DOHH2 (cell line): Measurements from ENCODE around the gene HMCES.

Experiments
- H3F3A ChIP-seq: fragments of 200-600 bp; sonication (generic), shearing (Covaris generic); 2 replicates; pipeline ENCODE4 v1.6.0; 2016; ENCODE audit warnings: antibody characterized with exemption, mild to moderate bottlenecking; ENCODE audit not compliant: control insufficient read depth, insufficient read depth
- H3K27ac ChIP-seq: fragments of 200-600 bp; sonication (generic); 2 replicates; pipeline ENCODE4 v1.5.1; 2014; ENCODE audit warnings: low read depth, mild to moderate bottlenecking, low read length, moderate library complexity
- H3K27me3 ChIP-seq: fragments of 200-600 bp; sonication (generic); 2 replicates; pipeline ENCODE4 v1.6.1; 2014; ENCODE audit warnings: mild to moderate bottlenecking, low read length, mixed read lengths; ENCODE audit not compliant: control insufficient read depth
- H3K36me3 ChIP-seq: fragments of 200-600 bp; sonication (generic); 2 replicates; pipeline ENCODE4 v1.6.1; 2014; ENCODE audit warnings: mild to moderate bottlenecking, low read length, moderate library complexity, mixed read lengths; ENCODE audit not compliant: control insufficient read depth
- H3K4me1 ChIP-seq: fragments of 200-600 bp; sonication (generic); 2 replicates; pipeline ENCODE4 v1.6.1; 2014; ENCODE audit warnings: mild to moderate bottlenecking, low read length, mixed read lengths; ENCODE audit not compliant: control insufficient read depth
- H3K4me2 ChIP-seq: fragments of 200-600 bp; sonication (generic); 2 replicates; pipeline ENCODE4 v1.6.0; 2014; ENCODE audit warnings: mild to moderate bottlenecking, low read length, moderate library complexity
- H3K4me3 ChIP-seq: fragments of 200-600 bp; sonication (generic); 2 replicates; pipeline ENCODE4 v1.5.1; 2014; ENCODE audit warnings: mild to moderate bottlenecking, low read length, mixed read lengths
- H3K79me2 ChIP-seq: fragments of 200-600 bp; sonication (generic); 2 replicates; pipeline ENCODE4 v1.6.1; 2014; ENCODE audit warnings: mild to moderate bottlenecking, low read length, mixed read lengths; ENCODE audit not compliant: control insufficient read depth
- H3K9me2 ChIP-seq: fragments of 200-600 bp; sonication (generic); replicated peaks from 2 replicates; pipeline ENCODE4 v1.6.1; 2014; ENCODE audit warnings: mild to moderate bottlenecking, low read length, mixed read lengths; ENCODE audit not compliant: control insufficient read depth
- H3K9me3 ChIP-seq: fragments of 200-600 bp; sonication (generic); 2 replicates; pipeline ENCODE4 v1.6.1; 2014; ENCODE audit warnings: antibody characterized with exemption, low read length, mixed read lengths; ENCODE audit not compliant: control insufficient read depth, insufficient read depth
- H4K20me1 ChIP-seq: fragments of 200-600 bp; sonication (generic); 2 replicates; pipeline ENCODE4 v1.6.0; 2014; ENCODE audit warnings: low read depth, mild to moderate bottlenecking, antibody characterized with exemption, low read length, moderate library complexity; ENCODE audit not compliant: control insufficient read depth, insufficient read depth
- CTCF ChIP-seq: fragments of 200-600 bp; sonication (generic); IDR thresholded peaks from one replicate; pipeline ENCODE4 v1.5.1; 2014; ENCODE audit warnings: antibody characterized with exemption, mild to moderate bottlenecking, low read depth, low read length; ENCODE audit not compliant: poor library complexity, severe bottlenecking
- EZH2phosphoT487 ChIP-seq: fragments of 200-600 bp; sonication (generic); IDR thresholded peaks from 2 replicates; pipeline ENCODE4 v1.6.1; 2017; ENCODE audit warnings: borderline replicate concordance, mild to moderate bottlenecking, antibody characterized with exemption, low read length, moderate library complexity, mixed read lengths

The HMCES gene

GRCh38 chr3:129327510-129327909, 48.8 kb downstream of the HMCES start:
- H3K27ac ChIP-seq: no peak overlapping the region
- no peaks in the 10 kb centered on the region for H3F3A ChIP-seq
- peaks cover 16% of the 10 kb centered on the region for H3K27me3 ChIP-seq
- H3K4me1 ChIP-seq: 0 out of 2 replicates have a peak, but pooled peaks cover 2% of the 10 kb centered on the region
- no peaks in the 10 kb centered on the region for H4K20me1 ChIP-seq
- H3K79me2 ChIP-seq: no peaks in the 10 kb centered on the region
- no peak overlapping the region for H3K4me2 ChIP-seq
- no peaks in the 10 kb centered on the region for H3K9me2 ChIP-seq
- TF ChIP-seq EZH2phosphoT487 (no peak), CTCF (no peak)
- H3K36me3 ChIP-seq: no peaks in the 10 kb centered on the region
- H3K9me3 ChIP-seq: no peaks in the 10 kb centered on the region
- H3K4me3 ChIP-seq: no peak overlapping the region

GRCh38 chr3:129329858-129330257, 51.2 kb downstream of the HMCES start:
- Histone ChIP-seq H3K36me3 (no peaks in the 10 kb centered on the region), H4K20me1 (no peaks in the 10 kb centered on the region), H3K9me2 (no peaks in the 10 kb centered on the region), H3K9me3 (no peaks in the 10 kb centered on the region), H3F3A (no peaks in the 10 kb centered on the region), H3K4me1 (0 out of 2 replicates have a peak, but pooled peaks cover 2% of the 10 kb centered on the region), H3K27me3 (peaks cover 16% of the 10 kb centered on the region), H3K4me2 (no peak overlapping the region), H3K27ac (no peak overlapping the region), H3K4me3 (no peak overlapping the region), H3K79me2 (no peaks in the 10 kb centered on the region)
- TF ChIP-seq EZH2phosphoT487: no peak
- TF ChIP-seq CTCF: no peak

GRCh38 chr3:129330409-129330808, 51.7 kb downstream of the HMCES start:
- Histone ChIP-seq H3K4me2 (no peak overlapping the region), H3K27me3 (peaks cover 16% of the 10 kb centered on the region), H3K4me3 (no peak overlapping the region), H4K20me1 (no peaks in the 10 kb centered on the region), H3K27ac (no peak overlapping the region), H3K36me3 (no peaks in the 10 kb centered on the region), H3K9me2 (no peaks in the 10 kb centered on the region), H3K79me2 (no peaks in the 10 kb centered on the region), H3K4me1 (0 out of 2 replicates have a peak, but pooled peaks cover 2% of the 10 kb centered on the region), H3K9me3 (no peaks in the 10 kb centered on the region), H3F3A (no peaks in the 10 kb centered on the region)
- TF ChIP-seq EZH2phosphoT487 (no peak), CTCF (no peak)

- TF ChIP-seq CTCF (no peak), EZH2phosphoT487 (no peak)
- Histone ChIP-seq H3F3A (no peaks in the 10 kb centered on the region), H3K27ac (no peak overlapping the region), H3K4me2 (no peak overlapping the region), H3K79me2 (no peaks in the 10 kb centered on the region), H3K27me3 (peaks cover 16% of the 10 kb centered on the region), H3K4me3 (no peak overlapping the region), H3K9me2 (no peaks in the 10 kb centered on the region), H3K36me3 (no peaks in the 10 kb centered on the region), H4K20me1 (no peaks in the 10 kb centered on the region), H3K9me3 (no peaks in the 10 kb centered on the region), H3K4me1 (0 out of 2 replicates have a peak, but pooled peaks cover 2% of the 10 kb centered on the region)
Observed at GRCh38 chr3:129333891-129334290, 55.2 kb downstream of the HMCES start.
